GM12872 (cell line): Measurements from ENCODE around the gene ELMO1.

Experiments used
- TF ChIP-seq, protein P1 (sequence below): IDR thresholded peaks from 3 replicates; pipeline ENCODE4 v1.5.1; 2011; ENCODE audit warnings: low read depth, mild to moderate bottlenecking, low read length, moderate library complexity; ENCODE audit not compliant: insufficient read depth

Gene ELMO1

DNA sequence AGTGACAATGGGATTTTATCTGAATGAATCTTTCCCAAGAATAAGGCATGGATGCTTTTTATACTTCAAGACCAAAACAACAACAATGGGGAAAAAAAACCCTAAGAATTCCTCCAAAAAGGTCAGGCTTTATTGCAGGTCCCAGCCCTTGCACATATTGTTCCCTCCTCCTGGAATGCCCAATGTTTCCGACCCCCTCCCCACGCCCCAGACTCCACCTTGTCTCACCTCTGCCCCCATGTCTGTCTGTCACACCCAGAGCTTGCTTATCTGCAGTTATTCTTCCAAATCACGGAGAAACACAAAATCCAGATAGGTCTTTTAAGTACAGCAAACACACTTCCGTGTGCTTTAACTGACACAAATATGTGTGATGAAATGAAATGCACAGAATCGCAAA is 43.5 kb downstream of the ELMO1 start:
- TF ChIP-seq, protein P1, sequence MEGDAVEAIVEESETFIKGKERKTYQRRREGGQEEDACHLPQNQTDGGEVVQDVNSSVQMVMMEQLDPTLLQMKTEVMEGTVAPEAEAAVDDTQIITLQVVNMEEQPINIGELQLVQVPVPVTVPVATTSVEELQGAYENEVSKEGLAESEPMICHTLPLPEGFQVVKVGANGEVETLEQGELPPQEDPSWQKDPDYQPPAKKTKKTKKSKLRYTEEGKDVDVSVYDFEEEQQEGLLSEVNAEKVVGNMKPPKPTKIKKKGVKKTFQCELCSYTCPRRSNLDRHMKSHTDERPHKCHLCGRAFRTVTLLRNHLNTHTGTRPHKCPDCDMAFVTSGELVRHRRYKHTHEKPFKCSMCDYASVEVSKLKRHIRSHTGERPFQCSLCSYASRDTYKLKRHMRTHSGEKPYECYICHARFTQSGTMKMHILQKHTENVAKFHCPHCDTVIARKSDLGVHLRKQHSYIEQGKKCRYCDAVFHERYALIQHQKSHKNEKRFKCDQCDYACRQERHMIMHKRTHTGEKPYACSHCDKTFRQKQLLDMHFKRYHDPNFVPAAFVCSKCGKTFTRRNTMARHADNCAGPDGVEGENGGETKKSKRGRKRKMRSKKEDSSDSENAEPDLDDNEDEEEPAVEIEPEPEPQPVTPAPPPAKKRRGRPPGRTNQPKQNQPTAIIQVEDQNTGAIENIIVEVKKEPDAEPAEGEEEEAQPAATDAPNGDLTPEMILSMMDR = no peak

DNA sequence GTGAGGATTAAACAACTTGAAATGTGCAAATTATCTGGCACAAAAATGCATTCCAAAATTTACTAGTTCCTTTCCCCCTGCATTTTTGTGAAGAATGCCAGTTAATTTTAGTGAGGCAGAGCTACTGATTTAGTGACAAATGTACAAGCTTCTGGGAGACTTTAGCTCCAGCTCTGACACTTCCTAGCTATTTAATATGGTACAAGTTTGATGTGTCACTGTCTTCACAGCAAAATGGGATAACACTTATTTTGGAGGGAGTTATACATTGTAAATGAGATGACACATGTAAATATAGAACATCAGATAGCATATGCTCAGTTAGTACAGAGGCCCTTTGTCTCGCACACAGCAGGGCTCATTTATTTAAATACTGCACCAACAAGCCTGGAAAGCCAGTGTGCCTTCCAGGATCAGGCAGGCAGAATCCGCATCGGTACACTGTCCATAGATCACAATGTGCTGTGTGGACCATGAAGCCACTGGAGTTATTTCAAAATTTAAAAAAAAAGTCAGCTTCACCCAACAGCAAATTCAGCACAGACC is 48.7 kb downstream of the ELMO1 start:
- TF ChIP-seq, protein P1 = no peak

DNA sequence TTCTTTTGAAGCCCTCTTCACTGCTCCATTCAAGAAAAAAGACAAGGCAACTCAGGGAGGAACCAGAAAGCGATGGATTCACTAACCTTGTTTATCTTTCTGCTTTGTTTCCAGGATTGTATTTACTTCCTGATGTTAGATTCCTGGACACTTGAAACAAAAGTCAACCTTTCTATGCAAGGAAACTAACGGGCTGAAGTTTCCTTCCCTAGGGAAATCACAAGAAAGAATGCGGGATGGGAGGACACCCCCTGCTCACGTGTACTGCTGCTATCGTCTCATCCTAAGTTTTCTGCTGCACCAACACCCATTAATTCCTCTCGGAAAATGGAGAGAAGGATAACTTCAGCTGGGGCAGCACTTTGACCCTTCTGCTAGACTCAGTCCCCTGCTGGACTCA is 50.3 kb downstream of the ELMO1 start:
- TF ChIP-seq, protein P1 = no peak

DNA sequence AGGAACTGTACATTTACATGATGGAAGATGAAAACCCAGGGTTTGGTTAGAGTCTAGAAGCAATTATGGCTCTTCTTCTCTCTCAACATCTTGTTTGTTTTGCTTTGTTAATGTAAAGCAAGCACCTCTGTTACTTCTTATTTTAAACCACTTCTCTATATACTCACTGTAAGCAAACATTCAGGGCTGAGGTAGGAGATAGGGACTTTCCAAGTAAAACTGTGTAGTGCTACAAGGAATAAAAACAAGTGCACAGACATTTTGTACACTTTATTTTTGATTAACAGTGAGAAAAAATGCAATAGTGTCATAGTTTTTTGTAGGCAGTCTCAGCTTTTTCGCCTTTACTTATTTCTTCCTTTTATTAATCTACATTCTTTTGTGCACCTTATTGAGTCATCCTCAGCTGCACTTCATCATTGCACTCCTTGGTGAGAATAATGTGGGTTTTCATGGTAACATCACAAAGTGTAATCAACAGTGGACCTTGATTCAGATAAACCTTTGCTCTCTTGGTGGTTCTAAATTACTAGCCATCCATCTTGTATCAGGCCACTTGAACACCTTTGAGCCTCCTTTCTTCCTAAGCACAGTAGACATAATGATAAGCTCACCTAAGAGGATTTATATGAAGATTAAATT is 52.9 kb downstream of the ELMO1 start:
- TF ChIP-seq, protein P1 = no peak

DNA sequence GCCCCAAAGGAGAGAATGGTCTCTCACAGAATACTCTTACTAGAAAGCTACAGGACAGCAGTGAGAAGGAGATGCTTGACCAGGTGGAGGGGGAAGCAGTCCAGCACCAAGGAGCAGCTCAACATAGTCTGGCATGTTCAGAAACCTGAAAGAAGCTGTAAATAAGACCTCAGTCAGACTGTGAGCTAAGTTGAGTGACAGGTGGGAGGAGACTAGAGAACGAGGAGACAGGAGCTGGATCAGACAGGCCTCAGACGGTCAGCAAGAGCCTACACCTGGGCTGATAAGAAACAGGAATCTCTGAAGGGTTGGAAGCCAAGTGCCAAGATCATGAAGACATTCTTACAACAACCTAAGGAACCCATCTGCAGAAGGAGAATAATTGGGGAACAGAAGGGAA is 54.5 kb downstream of the ELMO1 start:
- TF ChIP-seq, protein P1 = no peak

DNA sequence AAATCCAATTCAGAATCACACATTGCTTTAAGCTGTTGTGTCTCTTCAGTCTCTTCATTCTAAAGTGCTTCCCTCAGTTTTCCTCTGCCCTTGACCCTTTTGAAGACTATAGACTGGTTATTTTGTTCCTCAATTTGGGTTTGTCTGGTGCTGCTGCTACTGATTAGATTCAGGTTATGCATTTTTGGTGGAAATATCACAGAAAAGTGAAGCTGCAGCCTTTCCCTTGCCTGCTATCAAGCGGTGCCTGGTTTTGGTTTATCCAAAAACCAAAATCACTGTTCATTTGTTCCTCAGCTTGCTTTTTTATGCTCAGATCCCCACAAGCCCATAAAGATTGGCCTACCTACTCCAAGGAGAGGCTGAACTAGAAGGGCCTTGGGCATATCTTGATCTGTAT is 55.2 kb downstream of the ELMO1 start:
- TF ChIP-seq, protein P1 = no peak

DNA sequence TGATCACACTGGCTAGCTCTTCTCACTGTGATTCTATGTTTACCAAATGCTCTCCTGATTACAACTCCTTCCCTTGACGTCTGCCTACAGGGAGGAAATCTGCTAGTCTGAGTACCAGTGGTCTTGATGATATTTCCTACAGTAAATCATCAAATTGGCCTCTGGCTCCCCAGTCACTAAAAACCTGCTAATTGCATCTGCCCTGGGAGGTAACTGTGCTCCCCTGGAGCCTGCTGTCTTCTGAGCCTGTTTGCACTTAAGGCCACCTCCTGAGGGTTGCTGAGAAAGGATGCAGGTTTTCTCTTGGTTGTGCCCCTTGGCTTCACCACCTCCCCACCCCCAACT is 56.0 kb downstream of the ELMO1 start:
- TF ChIP-seq, protein P1 = no peak
